Measurements from ENCODE around the gene DHRS2. TPM values are rescaled to one million over a fixed set of nuclear protein-coding genes. Genes with fewer than 3 reads are reported as not detected.

Gene DHRS2
- total RNA-seq, 1 experiment from 2014 or later, result 1.2 TPM

GRCh38 chr14:23626946-23627345 lies 9.2 kb upstream of the DHRS2 start:
- intact Hi-C loops (cut with micrococcal nuclease; ENCODE audit: unreplicated experiment), result no loop called here
- H3K27ac ChIP-seq (ENCODE audit: low read depth, low read length, poor library complexity, severe bottlenecking), result no peak overlapping the region
- POLR2A ChIA-PET (ENCODE audit: low non-redundant PET), result no interaction called here
- H3K36me3 ChIP-seq (ENCODE audit: insufficient read depth, low read length, poor library complexity, severe bottlenecking), result no peaks in the 10 kb centered on the region
- no peak overlapping the region for H3K4me3 ChIP-seq (ENCODE audit: low read depth, low read length, poor library complexity, severe bottlenecking)
- CTCF ChIA-PET, result no interaction called here
- BruUV-seq (replicated peaks), result no TSS peak
- DNase-seq (ENCODE audit: low spot score), result no peak
- H3K27me3 ChIP-seq (replicated peaks; ENCODE audit: insufficient read depth, low read depth, low read length, poor library complexity), result no peaks in the 10 kb centered on the region
- peaks cover 19% of the 10 kb centered on the region for H3K9me3 ChIP-seq (ENCODE audit: low read depth, low read length, poor library complexity, severe bottlenecking)
- TF ChIP-seq EZH2 (IDR thresholded peaks at IDR 0.05; ENCODE audit: borderline replicate concordance, low read depth, low read length, poor library complexity, severe bottlenecking) (no peak), CTCF (conservative IDR thresholded peaks at IDR 0.05; ENCODE audit: low read depth, low read length) (no peak)
- H3K4me1 ChIP-seq (ENCODE audit: insufficient read depth, low read length, poor library complexity, severe bottlenecking), result no peaks in the 10 kb centered on the region

- intact Hi-C loops (cut with micrococcal nuclease; ENCODE audit: unreplicated experiment), result no loop called here
- TF ChIP-seq EZH2 (IDR thresholded peaks at IDR 0.05; ENCODE audit: borderline replicate concordance, low read depth, low read length, poor library complexity, severe bottlenecking) (no peak), CTCF (conservative IDR thresholded peaks at IDR 0.05; ENCODE audit: low read depth, low read length) (no peak)
- Histone ChIP-seq H3K4me1 (ENCODE audit: insufficient read depth, low read length, poor library complexity, severe bottlenecking) (no peaks in the 10 kb centered on the region), H3K27ac (ENCODE audit: low read depth, low read length, poor library complexity, severe bottlenecking) (no peak overlapping the region), H3K36me3 (ENCODE audit: insufficient read depth, low read length, poor library complexity, severe bottlenecking) (no peaks in the 10 kb centered on the region), H3K9me3 (ENCODE audit: low read depth, low read length, poor library complexity, severe bottlenecking) (peaks cover 19% of the 10 kb centered on the region), H3K4me3 (ENCODE audit: low read depth, low read length, poor library complexity, severe bottlenecking) (no peak overlapping the region), H3K27me3 (replicated peaks; ENCODE audit: insufficient read depth, low read depth, low read length, poor library complexity) (no peaks in the 10 kb centered on the region)
- DNase-seq (ENCODE audit: low spot score), result no peak
- ChIA-PET POLR2A (ENCODE audit: low non-redundant PET) (no interaction called here), CTCF (interaction anchor here (0.5 kb wide), 1 partner anchor 38 kb away, joined by 4 read pairs; no protein-coding TSS in a partner anchor)
- no TSS peak for BruUV-seq (replicated peaks)
These were observed 8.2 kb upstream of the DHRS2 start for GRCh38 chr14:23627961-23628360.

- TF ChIP-seq EZH2 (IDR thresholded peaks at IDR 0.05; ENCODE audit: borderline replicate concordance, low read depth, low read length, poor library complexity, severe bottlenecking), result no peak
- TF ChIP-seq CTCF (conservative IDR thresholded peaks at IDR 0.05; ENCODE audit: low read depth, low read length), result no peak
- Histone ChIP-seq H3K9me3 (ENCODE audit: low read depth, low read length, poor library complexity, severe bottlenecking) (peaks cover 19% of the 10 kb centered on the region), H3K4me3 (ENCODE audit: low read depth, low read length, poor library complexity, severe bottlenecking) (no peak overlapping the region), H3K36me3 (ENCODE audit: insufficient read depth, low read length, poor library complexity, severe bottlenecking) (no peaks in the 10 kb centered on the region), H3K4me1 (ENCODE audit: insufficient read depth, low read length, poor library complexity, severe bottlenecking) (no peaks in the 10 kb centered on the region), H3K27ac (ENCODE audit: low read depth, low read length, poor library complexity, severe bottlenecking) (no peak overlapping the region), H3K27me3 (replicated peaks; ENCODE audit: insufficient read depth, low read depth, low read length, poor library complexity) (no peaks in the 10 kb centered on the region)
- ChIA-PET CTCF (no interaction called here), POLR2A (ENCODE audit: low non-redundant PET) (no interaction called here)
- no peak for DNase-seq (ENCODE audit: low spot score)
- intact Hi-C loops (cut with micrococcal nuclease; ENCODE audit: unreplicated experiment), result no loop called here
- no TSS peak for BruUV-seq (replicated peaks)
These were observed 7.0 kb upstream of the DHRS2 start for GRCh38 chr14:23629204-23629603.

Measured in A673 (cell line).